Neuronal stem cell (in vitro differentiated cells): ENCODE data around the gene MSANTD1.

Source experiments
- DNase-seq: peaks from one replicate; pipeline ENCODE4 v3.0.0-alpha.2; 2013; ENCODE audit warnings: low spot score
- H2AFZ ChIP-seq: one replicate; pipeline ENCODE4 v1.6.1; 2013; ENCODE audit warnings: mild to moderate bottlenecking, low read length, inconsistent platforms
- H2AK5ac ChIP-seq: 2 replicates; pipeline ENCODE4 v1.6.1; 2013; ENCODE audit warnings: low read depth, mild to moderate bottlenecking, inconsistent platforms, low read length, moderate library complexity, mixed read lengths
- H2BK120ac ChIP-seq: 2 replicates; pipeline ENCODE4 v1.6.1; 2013; ENCODE audit warnings: low read depth, mild to moderate bottlenecking, inconsistent platforms, low read length, moderate library complexity, mixed read lengths
- H2BK12ac ChIP-seq: one replicate; pipeline ENCODE4 v1.6.1; 2013; ENCODE audit warnings: low read length, inconsistent platforms
- H2BK15ac ChIP-seq: 2 replicates; pipeline ENCODE4 v1.6.1; 2013; ENCODE audit warnings: mild to moderate bottlenecking, low read length, inconsistent platforms, mixed read lengths
- H2BK5ac ChIP-seq: one replicate; pipeline ENCODE4 v1.6.1; 2013; ENCODE audit warnings: inconsistent platforms, mild to moderate bottlenecking, low read length, moderate library complexity
- H3K14ac ChIP-seq: one replicate; pipeline ENCODE4 v1.6.1; 2013; ENCODE audit warnings: low read length, inconsistent platforms
- H3K18ac ChIP-seq: 2 replicates; pipeline ENCODE4 v1.6.1; 2013; ENCODE audit warnings: low read length, inconsistent platforms
- H3K23ac ChIP-seq: 2 replicates; pipeline ENCODE4 v1.6.1; 2013; ENCODE audit warnings: low read depth, mild to moderate bottlenecking, mixed read lengths, low read length, inconsistent platforms; ENCODE audit not compliant: poor library complexity
- H3K27ac ChIP-seq: replicated peaks from 3 replicates; pipeline ENCODE4 v1.5.1; 2013; ENCODE audit warnings: low read length, inconsistent platforms
- H3K27me3 ChIP-seq, 3 experiments: 2 replicates each; pipeline ENCODE4 v1.6.1; 2013; ENCODE audit warnings: low read length in 3 of 3, mild to moderate bottlenecking in 2 of 3, inconsistent platforms in 1 of 3, low read depth in 1 of 3, mixed read lengths in 1 of 3, moderate library complexity in 1 of 3; ENCODE audit not compliant: control insufficient read depth in 3 of 3, insufficient read depth in 3 of 3
- H3K36me3 ChIP-seq, 2 donors: replicated peaks in 1 of 2; 2 replicates each; pipeline ENCODE4 v1.6.1; 2013; ENCODE audit warnings: low read length in 2 of 2; ENCODE audit not compliant: control insufficient read depth in 2 of 2, insufficient read depth in 2 of 2
- H3K4ac ChIP-seq: 2 replicates; pipeline ENCODE4 v1.6.1; 2013; ENCODE audit warnings: inconsistent platforms, mild to moderate bottlenecking, low read length, moderate library complexity
- H3K4me1 ChIP-seq, 2 donors: 1 replicate in 1 of 2; 2 replicates in 1 of 2; pipeline ENCODE4 v1.6.1; 2013; ENCODE audit warnings: low read length in 2 of 2, low read depth in 1 of 2; ENCODE audit not compliant: control insufficient read depth in 2 of 2, insufficient read depth in 1 of 2
- H3K4me2 ChIP-seq: one replicate; pipeline ENCODE4 v1.6.1; 2013; ENCODE audit warnings: mild to moderate bottlenecking, low read length, inconsistent platforms; ENCODE audit not compliant: insufficient read depth, poor library complexity, severe bottlenecking
- H3K4me3 ChIP-seq, 2 donors: 2 replicates each; pipeline ENCODE4 v1.5.1; 2013; ENCODE audit warnings: low read length in 2 of 2, mild to moderate bottlenecking in 2 of 2, inconsistent platforms in 1 of 2, moderate library complexity in 1 of 2
- H3K79me1 ChIP-seq: one replicate; pipeline ENCODE4 v1.6.1; 2013; ENCODE audit warnings: low read depth, mild to moderate bottlenecking, inconsistent platforms, low read length, moderate library complexity
- H3K9ac ChIP-seq: one replicate; pipeline ENCODE4 v1.6.1; 2013; ENCODE audit warnings: mild to moderate bottlenecking, low read depth, low read length, inconsistent platforms; ENCODE audit not compliant: poor library complexity
- H3K9me3 ChIP-seq, 2 donors: replicated peaks in 1 of 2; 2 replicates each; pipeline versions ENCODE3 to v1.6.1; 2013; ENCODE audit warnings: low read length in 2 of 2, mild to moderate bottlenecking in 2 of 2, inconsistent platforms in 1 of 2, low read depth in 1 of 2, mixed read lengths in 1 of 2, moderate library complexity in 1 of 2; ENCODE audit not compliant: control insufficient read depth in 2 of 2, insufficient read depth in 1 of 2
- H4K8ac ChIP-seq: one replicate; pipeline ENCODE4 v1.6.1; 2013; ENCODE audit warnings: low read depth, mild to moderate bottlenecking, inconsistent platforms, low read length, moderate library complexity
- H4K91ac ChIP-seq: one replicate; pipeline ENCODE4 v1.6.1; 2013; ENCODE audit warnings: low read length, low read depth, mild to moderate bottlenecking, inconsistent platforms; ENCODE audit not compliant: poor library complexity
- WGBS, 2 donors: extraction: QIAGEN DNeasy Blood & Tissue Kit; methylation state at CpG; one replicate each; pipeline ENCODE4 v1.1.7; 2013; ENCODE audit warnings: missing lambda C conversion rate in 2 of 2, mixed read lengths in 1 of 2; ENCODE audit not compliant: insufficient read length in 2 of 2, insufficient replicate concordance in 1 of 2; ENCODE audit errors: extremely low coverage in 2 of 2; 5-methylcytosine and 5-hydroxymethylcytosine counted together

The MSANTD1 gene

DNA sequence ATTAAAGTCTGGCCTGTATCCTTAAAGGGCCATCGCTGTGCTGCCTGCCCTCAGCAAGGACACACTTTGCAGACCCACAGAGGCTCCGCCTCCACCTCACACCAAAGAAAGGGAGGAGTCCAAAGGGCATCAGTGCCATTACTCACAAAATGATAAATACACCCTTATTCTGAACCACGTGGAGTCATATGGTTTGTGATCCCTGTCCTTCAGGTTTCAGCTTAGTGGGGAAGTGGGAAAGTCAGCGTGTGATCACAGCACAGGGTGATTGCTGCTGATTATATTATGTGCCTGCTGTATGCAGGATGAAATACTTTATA lies 35.9 kb upstream of the MSANTD1 start:
- Histone ChIP-seq H3K4me3 (no peak overlapping the region), H3K79me1 (peaks cover 2% of the 10 kb centered on the region)

DNA sequence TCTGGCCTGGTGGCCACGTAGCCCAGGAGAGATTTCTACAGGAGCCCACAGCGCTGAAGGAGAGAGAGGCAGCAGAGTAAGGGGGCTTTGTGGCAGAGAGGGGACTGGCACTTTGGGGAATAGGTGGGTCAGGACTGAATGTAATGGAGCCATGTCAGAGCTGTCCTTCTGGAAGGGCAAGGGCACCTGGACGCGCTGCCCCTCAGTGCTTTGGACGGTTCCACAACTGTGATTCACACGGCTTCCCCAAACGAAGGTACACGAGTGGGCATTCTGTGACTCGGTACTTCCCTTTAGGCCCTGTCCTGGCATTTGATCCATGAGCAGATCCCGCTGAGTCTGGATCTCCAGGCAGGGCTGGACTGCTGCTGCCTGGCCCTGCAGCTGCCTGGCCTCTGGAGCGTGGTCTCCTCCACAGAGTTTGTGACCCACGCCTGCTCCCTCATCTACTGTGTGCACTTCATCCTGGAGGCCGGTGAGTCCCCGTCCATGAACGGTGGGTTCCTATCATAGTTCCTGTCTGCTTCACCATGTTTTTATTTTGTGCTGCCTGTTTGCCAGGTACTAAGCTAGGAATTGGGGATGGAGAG lies 35.2 kb upstream of the MSANTD1 start:
- Histone ChIP-seq H2AK5ac (no peak overlapping the region), H3K4me2 (no peak overlapping the region), H2BK12ac (no peak overlapping the region), H3K36me3 (peaks cover 61 to 95% of the 10 kb centered on the region in 2 donors), H3K79me1 (peaks cover 1% of the 10 kb centered on the region), H3K9me3 (peaks cover 0 to 2% of the 10 kb centered on the region in 2 donors), H2BK5ac (no peak overlapping the region), H2BK15ac (no peak overlapping the region), H4K91ac (no peak overlapping the region), H2BK120ac (no peak overlapping the region), H3K4me3 (peak overlapping the region in 1 of 2 donors; percentile 0), H3K4me1 (peaks cover 0 to 2% of the 10 kb centered on the region in 2 donors), H3K23ac (no peak overlapping the region), H3K27ac (no peak overlapping the region), H2AFZ (no peak overlapping the region), H3K18ac (no peak overlapping the region), H3K14ac (no peak overlapping the region), H3K4ac (no peak overlapping the region), H4K8ac (no peak overlapping the region), H3K9ac (peak overlapping the region; percentile 45), H3K27me3 (no peaks in the 10 kb centered on the region)
- no CpG with 5 or more reads among the region's 15 CpGs for WGBS, 2 donors
- DNase-seq: no peak

More for the DNA sequence above, 35.9 kb upstream of the MSANTD1 start:
- no peak overlapping the region for H2BK120ac ChIP-seq
- H2BK15ac ChIP-seq: no peak overlapping the region
- no peak overlapping the region for H3K27ac ChIP-seq
- no peak overlapping the region for H2AK5ac ChIP-seq
- DNase-seq: no peak
- no peak overlapping the region for H3K23ac ChIP-seq
- H3K9ac ChIP-seq: no peak overlapping the region
- H3K9me3 ChIP-seq: peaks cover 0 to 2% of the 10 kb centered on the region in 2 donors
- H3K4me2 ChIP-seq: no peak overlapping the region
- peaks cover 60 to 97% of the 10 kb centered on the region in 2 donors for H3K36me3 ChIP-seq
- H4K91ac ChIP-seq: no peak overlapping the region
- H2BK12ac ChIP-seq: no peak overlapping the region
- H3K18ac ChIP-seq: no peak overlapping the region
- H3K14ac ChIP-seq: no peak overlapping the region
- no peak overlapping the region for H2BK5ac ChIP-seq
- no CpG with 5 or more reads among the region's 4 CpGs for WGBS, 2 donors
- H4K8ac ChIP-seq: no peak overlapping the region
- H2AFZ ChIP-seq: no peak overlapping the region
- no peaks in the 10 kb centered on the region for H3K4me1 ChIP-seq
- H3K4ac ChIP-seq: no peak overlapping the region
- H3K27me3 ChIP-seq: no peaks in the 10 kb centered on the region

DNA sequence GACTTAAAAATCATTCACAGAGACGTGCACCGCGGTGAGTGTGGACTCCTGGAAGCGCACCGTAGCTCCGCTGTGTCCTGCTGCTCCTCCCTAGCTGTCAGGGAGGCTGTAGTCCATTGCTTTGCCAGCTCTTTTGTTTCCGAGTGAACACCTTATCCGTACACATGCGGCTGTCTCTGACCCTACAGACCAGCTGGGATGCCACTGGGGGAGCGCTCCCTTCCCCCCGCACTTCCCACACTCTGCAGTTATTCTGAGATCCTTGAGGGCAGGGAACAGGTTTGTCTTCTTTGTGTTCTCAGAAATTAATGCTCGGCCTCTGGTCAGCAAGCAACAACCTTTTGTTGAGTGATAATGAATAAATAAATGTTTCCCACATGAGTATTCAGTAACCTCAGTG lies 33.7 kb upstream of the MSANTD1 start:
- Histone ChIP-seq H3K36me3 (peaks cover 47 to 95% of the 10 kb centered on the region in 2 donors), H3K27ac (no peak overlapping the region), H3K9me3 (peaks cover 0 to 2% of the 10 kb centered on the region in 2 donors), H3K79me1 (no peaks in the 10 kb centered on the region), H2AFZ (no peak overlapping the region), H3K4ac (no peak overlapping the region), H3K23ac (no peak overlapping the region), H2BK15ac (no peak overlapping the region), H2BK5ac (no peak overlapping the region), H3K4me2 (no peak overlapping the region), H2AK5ac (no peak overlapping the region), H4K8ac (no peak overlapping the region), H3K4me1 (peaks cover 0 to 8% of the 10 kb centered on the region in 2 donors), H4K91ac (no peak overlapping the region), H2BK120ac (no peak overlapping the region), H3K27me3 (no peaks in the 10 kb centered on the region), H3K18ac (no peak overlapping the region), H3K4me3 (no peak overlapping the region), H3K9ac (no peak overlapping the region), H3K14ac (no peak overlapping the region), H2BK12ac (no peak overlapping the region)
- DNase-seq: no peak
- no CpG with 5 or more reads among the region's 12 CpGs for WGBS, 2 donors

DNA sequence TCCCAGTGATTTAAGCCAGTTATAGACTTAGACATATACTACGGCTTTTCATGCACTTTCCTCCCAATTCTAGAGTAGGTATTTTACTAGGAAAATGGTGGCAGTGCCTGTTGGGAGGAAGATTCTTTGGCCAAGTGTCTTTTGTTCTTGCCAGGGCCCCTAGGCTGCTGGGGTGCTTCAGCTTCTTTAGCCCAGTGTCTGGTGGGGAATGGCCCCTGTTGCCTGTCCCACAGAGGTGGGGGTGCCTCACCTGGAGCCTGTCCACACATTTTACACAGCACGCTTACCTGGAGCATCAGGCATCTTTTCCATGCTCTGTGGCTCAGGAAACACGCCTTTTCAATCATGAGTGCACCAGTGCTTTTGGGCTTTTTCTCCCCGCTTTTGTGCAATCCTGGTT lies 33.2 kb upstream of the MSANTD1 start:
- Histone ChIP-seq H2BK120ac (no peak overlapping the region), H2AFZ (no peak overlapping the region), H3K4me2 (no peak overlapping the region), H2BK12ac (no peak overlapping the region), H2BK15ac (no peak overlapping the region), H3K79me1 (no peaks in the 10 kb centered on the region), H3K4me3 (no peak overlapping the region), H3K27me3 (no peaks in the 10 kb centered on the region), H3K4ac (no peak overlapping the region), H3K4me1 (peaks cover 0 to 8% of the 10 kb centered on the region in 2 donors), H3K9me3 (peaks cover 0 to 2% of the 10 kb centered on the region in 2 donors), H3K9ac (no peak overlapping the region), H2AK5ac (no peak overlapping the region), H3K18ac (no peak overlapping the region), H3K14ac (no peak overlapping the region), H2BK5ac (no peak overlapping the region), H4K91ac (no peak overlapping the region), H3K36me3 (peaks cover 46 to 95% of the 10 kb centered on the region in 2 donors), H4K8ac (no peak overlapping the region), H3K23ac (no peak overlapping the region), H3K27ac (no peak overlapping the region)
- WGBS, 2 donors: no CpG with 5 or more reads among the region's 4 CpGs
- no peak for DNase-seq
